Esophagus squamous epithelium (tissue), 4 donors: ENCODE results near the gene CACNA1I.

Experiments used
- CTCF ChIP-seq, 6 experiments: fragments of 450-650 bp in 4 of 6; fragments of 200-600 bp in 2 of 6; sonication (generic) in 2 of 6; IDR thresholded peaks; one replicate each; pipeline ENCODE4 v1.5.1; 2016 to 2019; ENCODE audit warnings: antibody characterized with exemption in 6 of 6, mild to moderate bottlenecking in 4 of 6, moderate library complexity in 4 of 6
- POLR2A ChIP-seq, 4 donors: fragments of 450-650 bp; IDR thresholded peaks; one replicate each; pipeline ENCODE4 v1.6.1; 2017; ENCODE audit warnings: antibody characterized with exemption in 4 of 4, mild to moderate bottlenecking in 4 of 4, moderate library complexity in 3 of 4

GRCh38 chr22:39729141-39729934 lies 158.8 kb downstream of the CACNA1I start:
- TF ChIP-seq CTCF (IDR thresholded peaks at IDR 0.05): no peak
- no peak for TF ChIP-seq POLR2A (IDR thresholded peaks at IDR 0.05)
